Measurements from ENCODE around the gene CYP2R1.

- TF ChIP-seq, protein P1, sequence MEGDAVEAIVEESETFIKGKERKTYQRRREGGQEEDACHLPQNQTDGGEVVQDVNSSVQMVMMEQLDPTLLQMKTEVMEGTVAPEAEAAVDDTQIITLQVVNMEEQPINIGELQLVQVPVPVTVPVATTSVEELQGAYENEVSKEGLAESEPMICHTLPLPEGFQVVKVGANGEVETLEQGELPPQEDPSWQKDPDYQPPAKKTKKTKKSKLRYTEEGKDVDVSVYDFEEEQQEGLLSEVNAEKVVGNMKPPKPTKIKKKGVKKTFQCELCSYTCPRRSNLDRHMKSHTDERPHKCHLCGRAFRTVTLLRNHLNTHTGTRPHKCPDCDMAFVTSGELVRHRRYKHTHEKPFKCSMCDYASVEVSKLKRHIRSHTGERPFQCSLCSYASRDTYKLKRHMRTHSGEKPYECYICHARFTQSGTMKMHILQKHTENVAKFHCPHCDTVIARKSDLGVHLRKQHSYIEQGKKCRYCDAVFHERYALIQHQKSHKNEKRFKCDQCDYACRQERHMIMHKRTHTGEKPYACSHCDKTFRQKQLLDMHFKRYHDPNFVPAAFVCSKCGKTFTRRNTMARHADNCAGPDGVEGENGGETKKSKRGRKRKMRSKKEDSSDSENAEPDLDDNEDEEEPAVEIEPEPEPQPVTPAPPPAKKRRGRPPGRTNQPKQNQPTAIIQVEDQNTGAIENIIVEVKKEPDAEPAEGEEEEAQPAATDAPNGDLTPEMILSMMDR (IDR thresholded peaks at IDR 0.05): no peak
- no peak for TF ChIP-seq ZFX (IDR thresholded peaks at IDR 0.05; ENCODE audit: borderline replicate concordance)
Observed at GRCh38 chr11:14881576-14882193, 10.3 kb downstream of the CYP2R1 start.
